ENCODE measurements around the gene KLHL30.

KLHL30 gene

DNA sequence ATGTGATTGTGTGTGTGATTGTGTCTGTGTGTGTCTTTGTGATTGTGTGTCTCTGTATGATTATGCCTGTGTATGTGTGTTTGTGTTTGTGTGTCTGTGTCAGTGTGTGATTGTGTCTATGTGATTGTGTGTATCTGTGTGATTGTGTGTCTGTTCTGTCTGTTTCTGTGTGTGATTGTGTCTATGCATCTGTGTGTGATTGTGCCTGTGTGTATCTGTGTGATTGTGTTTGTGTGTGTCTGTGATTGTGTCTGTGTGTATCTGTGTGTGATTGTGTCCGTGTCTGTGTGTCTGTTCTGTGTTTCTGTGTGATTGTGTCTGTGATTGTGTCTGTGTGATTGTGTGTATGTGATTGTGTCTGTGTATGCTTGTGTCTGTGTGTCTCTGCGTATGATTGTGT lies 12.1 kb upstream of the KLHL30 start:
- Histone ChIP-seq H3K27me3 (replicated peaks) (no peaks in the 10 kb centered on the region), H3K27ac (no peak overlapping the region), H3K4me3 (ENCODE audit: low read depth, low read length) (no peak overlapping the region), H3K36me3 (replicated peaks) (no peaks in the 10 kb centered on the region)
- no peak for DNase-seq
- in situ Hi-C loops (cut with HindIII; ENCODE audit: low pct_ligation_motif_present, low sequenced_read_pairs) = no loop called here
- TF ChIP-seq, protein P1, sequence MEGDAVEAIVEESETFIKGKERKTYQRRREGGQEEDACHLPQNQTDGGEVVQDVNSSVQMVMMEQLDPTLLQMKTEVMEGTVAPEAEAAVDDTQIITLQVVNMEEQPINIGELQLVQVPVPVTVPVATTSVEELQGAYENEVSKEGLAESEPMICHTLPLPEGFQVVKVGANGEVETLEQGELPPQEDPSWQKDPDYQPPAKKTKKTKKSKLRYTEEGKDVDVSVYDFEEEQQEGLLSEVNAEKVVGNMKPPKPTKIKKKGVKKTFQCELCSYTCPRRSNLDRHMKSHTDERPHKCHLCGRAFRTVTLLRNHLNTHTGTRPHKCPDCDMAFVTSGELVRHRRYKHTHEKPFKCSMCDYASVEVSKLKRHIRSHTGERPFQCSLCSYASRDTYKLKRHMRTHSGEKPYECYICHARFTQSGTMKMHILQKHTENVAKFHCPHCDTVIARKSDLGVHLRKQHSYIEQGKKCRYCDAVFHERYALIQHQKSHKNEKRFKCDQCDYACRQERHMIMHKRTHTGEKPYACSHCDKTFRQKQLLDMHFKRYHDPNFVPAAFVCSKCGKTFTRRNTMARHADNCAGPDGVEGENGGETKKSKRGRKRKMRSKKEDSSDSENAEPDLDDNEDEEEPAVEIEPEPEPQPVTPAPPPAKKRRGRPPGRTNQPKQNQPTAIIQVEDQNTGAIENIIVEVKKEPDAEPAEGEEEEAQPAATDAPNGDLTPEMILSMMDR (IDR thresholded peaks at IDR 0.05; ENCODE audit: low read depth, low read length, missing control alignments) = no peak

DNA sequence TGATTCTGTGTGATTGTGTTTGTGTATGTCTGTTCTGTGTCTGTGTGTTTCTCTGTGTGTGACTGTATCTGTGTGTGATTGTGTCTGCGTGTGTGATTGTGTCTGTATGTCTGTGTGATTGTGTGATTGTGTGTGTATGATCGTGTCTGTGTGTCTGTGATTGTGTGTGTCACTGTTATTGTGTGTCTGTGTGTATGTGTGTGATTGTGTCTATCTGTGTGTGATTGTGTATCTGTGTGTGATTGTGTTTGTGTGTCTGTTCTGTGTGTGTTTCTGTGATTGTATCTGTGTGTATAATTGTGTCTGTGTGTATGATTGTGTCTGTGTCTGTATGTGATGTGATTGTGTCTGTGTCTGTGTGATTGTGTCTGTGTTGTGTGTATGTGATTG lies 11.7 kb upstream of the KLHL30 start:
- Histone ChIP-seq H3K27ac (no peak overlapping the region), H3K36me3 (replicated peaks) (no peaks in the 10 kb centered on the region), H3K27me3 (replicated peaks) (no peaks in the 10 kb centered on the region), H3K4me3 (ENCODE audit: low read depth, low read length) (no peak overlapping the region)
- no peak for DNase-seq
- TF ChIP-seq, protein P1 (IDR thresholded peaks at IDR 0.05; ENCODE audit: low read depth, low read length, missing control alignments) = no peak
- in situ Hi-C loops (cut with HindIII; ENCODE audit: low pct_ligation_motif_present, low sequenced_read_pairs) = no loop called here

DNA sequence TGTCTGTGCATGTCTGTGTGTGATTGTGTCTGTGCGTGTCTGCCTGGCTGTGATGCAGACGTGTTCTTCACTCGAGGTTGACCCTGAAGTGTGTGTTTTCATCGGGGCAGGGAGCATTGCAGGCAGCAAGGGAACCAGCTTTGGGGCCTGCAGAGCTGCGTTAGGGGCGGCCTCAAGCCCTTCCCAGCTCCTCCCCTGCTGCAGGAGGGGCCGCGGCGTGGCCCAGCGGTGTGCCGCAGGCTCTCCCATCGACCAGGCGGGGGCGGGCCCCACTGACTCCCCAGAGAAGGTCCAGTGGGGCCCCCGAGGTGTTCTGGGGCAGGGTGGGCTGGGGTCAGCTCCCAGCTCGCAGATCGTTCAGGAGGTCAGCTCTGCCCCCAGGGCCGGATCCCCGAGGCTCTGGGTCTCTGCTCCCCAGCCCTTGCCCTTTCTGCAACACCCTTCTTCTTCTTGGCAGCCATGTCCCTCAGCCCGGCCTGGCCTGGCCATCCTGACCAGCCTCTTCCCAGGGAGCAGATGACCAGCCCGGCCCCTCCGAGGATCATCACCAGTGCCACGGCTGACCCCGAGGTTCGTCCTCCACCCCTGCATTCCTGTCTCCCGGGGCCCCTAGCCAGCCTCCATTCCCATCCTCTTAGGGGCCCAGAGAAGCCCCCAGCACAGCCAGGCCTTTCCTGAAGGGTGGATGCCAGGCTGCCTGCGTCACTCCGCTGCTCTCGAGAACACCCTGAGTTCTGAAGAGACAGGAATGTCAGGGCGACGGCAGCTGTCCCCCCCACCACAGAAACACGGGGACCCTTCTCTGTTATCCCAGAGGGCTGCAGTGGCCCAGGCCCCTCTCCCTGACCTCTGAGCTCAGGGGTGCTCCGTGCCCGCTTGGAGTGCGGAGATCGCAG lies 11.1 kb upstream of the KLHL30 start:
- in situ Hi-C loops (cut with HindIII; ENCODE audit: low pct_ligation_motif_present, low sequenced_read_pairs) = no loop called here
- TF ChIP-seq, protein P1 (IDR thresholded peaks at IDR 0.05; ENCODE audit: low read depth, low read length, missing control alignments) = peak; percentile 15
- Histone ChIP-seq H3K4me3 (ENCODE audit: low read depth, low read length) (peak overlapping the region; percentile 5), H3K36me3 (replicated peaks) (no peaks in the 10 kb centered on the region), H3K27me3 (replicated peaks) (no peaks in the 10 kb centered on the region), H3K27ac (no peak overlapping the region)
- DNase-seq = peak; percentile 51

DNA sequence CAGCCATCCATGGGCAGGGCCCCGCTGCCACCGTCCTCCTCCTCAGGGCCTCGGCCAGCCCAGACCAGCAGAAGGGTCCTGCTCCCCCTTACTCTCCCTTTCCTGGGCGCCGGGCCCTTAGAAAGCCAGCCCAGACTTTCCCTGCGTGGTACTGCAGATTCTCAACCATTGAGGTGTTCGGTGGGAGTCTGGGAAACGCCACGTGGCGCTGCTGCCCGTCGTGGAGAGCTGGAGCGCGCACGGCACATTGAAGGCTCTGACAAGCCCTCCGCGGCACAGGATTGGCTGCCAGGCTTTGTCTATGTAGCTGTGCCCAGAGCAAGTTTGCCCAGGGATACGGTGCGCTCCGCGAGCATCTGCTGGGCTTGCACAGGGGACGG lies 10.4 kb upstream of the KLHL30 start:
- TF ChIP-seq, protein P1 (IDR thresholded peaks at IDR 0.05; ENCODE audit: low read depth, low read length, missing control alignments) = no peak
- Histone ChIP-seq H3K4me3 (ENCODE audit: low read depth, low read length) (no peak overlapping the region), H3K36me3 (replicated peaks) (no peaks in the 10 kb centered on the region), H3K27me3 (replicated peaks) (no peaks in the 10 kb centered on the region), H3K27ac (no peak overlapping the region)
- no peak for DNase-seq
- in situ Hi-C loops (cut with HindIII; ENCODE audit: low pct_ligation_motif_present, low sequenced_read_pairs) = no loop called here

DNA sequence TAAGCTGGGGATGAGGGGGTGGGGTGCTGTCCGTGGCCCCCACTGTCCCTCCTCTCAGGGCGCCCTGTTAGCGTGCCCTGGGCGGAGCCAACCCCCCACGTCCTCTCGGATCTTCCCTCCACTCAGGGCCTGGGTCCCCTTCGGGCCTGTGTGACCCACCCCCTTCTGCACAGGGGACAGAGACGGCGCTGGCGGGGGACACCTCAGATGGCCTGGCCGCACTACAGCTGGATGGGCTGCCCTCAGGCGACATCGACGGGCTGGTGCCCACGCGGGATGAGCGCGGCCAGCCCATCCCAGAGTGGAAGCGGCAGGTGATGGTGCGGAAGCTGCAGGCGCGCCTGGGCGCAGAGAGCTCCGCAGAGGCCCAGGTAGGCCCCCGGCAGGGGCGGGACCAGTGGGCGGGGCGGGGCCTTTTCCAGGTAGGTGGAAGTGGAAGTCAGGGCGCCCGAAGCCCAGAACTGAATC lies 9.9 kb upstream of the KLHL30 start:
- Histone ChIP-seq H3K27me3 (replicated peaks) (no peaks in the 10 kb centered on the region), H3K27ac (no peak overlapping the region), H3K36me3 (replicated peaks) (no peaks in the 10 kb centered on the region), H3K4me3 (ENCODE audit: low read depth, low read length) (no peak overlapping the region)
- in situ Hi-C loops (cut with HindIII; ENCODE audit: low pct_ligation_motif_present, low sequenced_read_pairs) = no loop called here
- TF ChIP-seq, protein P1 (IDR thresholded peaks at IDR 0.05; ENCODE audit: low read depth, low read length, missing control alignments) = no peak
- no peak for DNase-seq

All from brain microvascular endothelial cell (primary cell).